ENCODE results near the gene LRRC41. TPM values are rescaled to one million over a fixed set of nuclear protein-coding genes. Genes with fewer than 3 reads are reported as not detected.

LRRC41 gene
- total RNA-seq, 1 donor from 2014 or later: 102 TPM

DNA sequence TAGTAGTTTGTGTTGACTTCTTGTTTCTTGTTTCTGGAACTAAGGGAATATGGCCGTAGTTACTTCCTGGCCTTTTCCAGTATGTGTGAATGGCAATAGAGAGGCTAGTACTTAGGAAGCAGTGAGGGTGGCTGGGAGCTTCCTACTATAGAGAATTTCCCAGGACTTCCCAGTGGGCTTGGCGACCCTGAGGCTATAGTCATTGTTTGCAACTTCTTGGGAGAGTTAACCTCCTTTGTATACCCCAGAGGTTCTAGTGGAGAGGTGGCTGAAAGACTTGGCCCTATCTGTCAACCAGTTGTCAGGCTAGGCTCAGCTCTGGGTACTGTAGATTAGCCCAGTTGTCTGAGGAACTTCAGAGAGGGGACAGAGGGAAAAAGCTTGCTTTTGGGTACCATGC is 40.3 kb downstream of the LRRC41 start:
- TF ChIP-seq, protein P1, sequence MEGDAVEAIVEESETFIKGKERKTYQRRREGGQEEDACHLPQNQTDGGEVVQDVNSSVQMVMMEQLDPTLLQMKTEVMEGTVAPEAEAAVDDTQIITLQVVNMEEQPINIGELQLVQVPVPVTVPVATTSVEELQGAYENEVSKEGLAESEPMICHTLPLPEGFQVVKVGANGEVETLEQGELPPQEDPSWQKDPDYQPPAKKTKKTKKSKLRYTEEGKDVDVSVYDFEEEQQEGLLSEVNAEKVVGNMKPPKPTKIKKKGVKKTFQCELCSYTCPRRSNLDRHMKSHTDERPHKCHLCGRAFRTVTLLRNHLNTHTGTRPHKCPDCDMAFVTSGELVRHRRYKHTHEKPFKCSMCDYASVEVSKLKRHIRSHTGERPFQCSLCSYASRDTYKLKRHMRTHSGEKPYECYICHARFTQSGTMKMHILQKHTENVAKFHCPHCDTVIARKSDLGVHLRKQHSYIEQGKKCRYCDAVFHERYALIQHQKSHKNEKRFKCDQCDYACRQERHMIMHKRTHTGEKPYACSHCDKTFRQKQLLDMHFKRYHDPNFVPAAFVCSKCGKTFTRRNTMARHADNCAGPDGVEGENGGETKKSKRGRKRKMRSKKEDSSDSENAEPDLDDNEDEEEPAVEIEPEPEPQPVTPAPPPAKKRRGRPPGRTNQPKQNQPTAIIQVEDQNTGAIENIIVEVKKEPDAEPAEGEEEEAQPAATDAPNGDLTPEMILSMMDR (IDR thresholded peaks at IDR 0.05; ENCODE audit: insufficient read depth, low read length, poor library complexity, severe bottlenecking): no peak
- H3K36me3 ChIP-seq (ENCODE audit: control insufficient read depth, insufficient read depth, low read length): peaks cover 1% of the 10 kb centered on the region

DNA sequence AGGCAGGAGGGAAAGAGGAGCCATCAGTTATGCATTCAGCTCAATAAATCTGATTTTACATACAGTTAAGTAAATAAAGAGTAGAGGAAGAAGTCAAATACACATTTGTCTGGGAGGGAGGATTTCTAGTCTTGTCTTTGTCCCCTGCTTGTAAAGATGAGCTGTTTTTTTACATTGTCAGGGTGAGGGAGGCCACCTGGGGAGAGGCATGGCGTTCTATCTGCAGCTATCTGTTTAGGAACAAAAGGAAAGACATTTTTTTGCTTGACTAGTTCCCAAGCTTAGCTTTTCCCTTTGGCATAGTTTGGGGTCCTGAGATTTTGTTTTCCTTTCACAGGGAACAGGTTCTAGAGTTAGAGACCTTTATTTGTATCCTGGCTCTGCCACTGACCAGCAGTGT is 40.9 kb downstream of the LRRC41 start:
- H3K36me3 ChIP-seq (ENCODE audit: control insufficient read depth, insufficient read depth, low read length): peaks cover 1% of the 10 kb centered on the region
- no peak overlapping the region for H3K4me3 ChIP-seq (ENCODE audit: low read depth, low read length)
- TF ChIP-seq, protein P1 (IDR thresholded peaks at IDR 0.05; ENCODE audit: insufficient read depth, low read length, poor library complexity, severe bottlenecking): no peak
- DNase-seq (ENCODE audit: low read depth): no peak
- no peaks in the 10 kb centered on the region for H3K27me3 ChIP-seq (ENCODE audit: control insufficient read depth, insufficient read depth, low read length)

More for the DNA sequence above, 40.3 kb downstream of the LRRC41 start:
- no peak for DNase-seq (ENCODE audit: low read depth)
- Histone ChIP-seq H3K4me3 (ENCODE audit: low read depth, low read length) (no peak overlapping the region), H3K27me3 (ENCODE audit: control insufficient read depth, insufficient read depth, low read length) (no peaks in the 10 kb centered on the region)

DNA sequence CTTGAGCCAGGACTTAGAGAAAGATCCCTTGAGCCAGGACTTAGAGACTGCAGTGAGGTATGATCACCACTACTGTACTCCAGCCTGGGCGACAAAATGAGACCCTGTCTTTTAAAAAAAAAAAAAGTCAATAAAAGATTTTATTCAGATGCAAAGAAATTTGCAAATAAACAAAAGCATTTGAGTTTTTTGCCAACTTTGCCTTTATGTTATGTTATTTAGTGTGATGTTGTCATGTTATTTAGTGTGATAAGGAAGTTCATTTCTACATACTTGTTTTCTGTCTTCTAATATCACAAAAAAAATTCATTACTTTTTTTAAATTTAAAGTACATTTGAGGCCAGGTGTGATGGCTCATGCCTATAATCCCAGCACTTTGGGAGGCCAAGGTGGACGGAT is 46.9 kb downstream of the LRRC41 start:
- Histone ChIP-seq H3K27me3 (ENCODE audit: control insufficient read depth, insufficient read depth, low read length) (no peaks in the 10 kb centered on the region), H3K36me3 (ENCODE audit: control insufficient read depth, insufficient read depth, low read length) (no peaks in the 10 kb centered on the region), H3K4me3 (ENCODE audit: low read depth, low read length) (no peak overlapping the region)
- DNase-seq (ENCODE audit: low read depth): no peak
- TF ChIP-seq, protein P1 (IDR thresholded peaks at IDR 0.05; ENCODE audit: insufficient read depth, low read length, poor library complexity, severe bottlenecking): no peak

DNA sequence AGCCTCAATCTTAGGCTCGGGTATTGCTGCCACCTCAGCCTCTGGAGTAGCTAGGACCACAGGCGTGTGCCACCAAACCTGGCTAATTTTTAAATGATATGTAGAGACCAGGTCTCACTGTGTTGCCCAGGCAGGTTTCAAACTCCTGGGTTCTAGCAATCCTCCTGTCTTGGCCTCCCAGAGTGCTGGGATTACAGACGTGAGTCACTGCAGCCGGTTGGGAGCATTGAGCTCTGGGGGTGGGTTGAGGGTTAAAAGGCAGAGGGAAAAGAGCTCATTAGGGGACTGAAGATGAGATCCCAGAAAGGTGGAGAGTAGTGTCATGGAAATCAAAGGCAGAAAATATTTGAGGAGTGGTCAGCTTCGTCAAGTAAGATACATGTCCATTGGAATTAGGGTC is 48.7 kb downstream of the LRRC41 start:
- TF ChIP-seq, protein P1 (IDR thresholded peaks at IDR 0.05; ENCODE audit: insufficient read depth, low read length, poor library complexity, severe bottlenecking): no peak
- Histone ChIP-seq H3K36me3 (ENCODE audit: control insufficient read depth, insufficient read depth, low read length) (no peaks in the 10 kb centered on the region), H3K27me3 (ENCODE audit: control insufficient read depth, insufficient read depth, low read length) (no peaks in the 10 kb centered on the region), H3K4me3 (ENCODE audit: low read depth, low read length) (no peak overlapping the region)
- DNase-seq (ENCODE audit: low read depth): no peak

DNA sequence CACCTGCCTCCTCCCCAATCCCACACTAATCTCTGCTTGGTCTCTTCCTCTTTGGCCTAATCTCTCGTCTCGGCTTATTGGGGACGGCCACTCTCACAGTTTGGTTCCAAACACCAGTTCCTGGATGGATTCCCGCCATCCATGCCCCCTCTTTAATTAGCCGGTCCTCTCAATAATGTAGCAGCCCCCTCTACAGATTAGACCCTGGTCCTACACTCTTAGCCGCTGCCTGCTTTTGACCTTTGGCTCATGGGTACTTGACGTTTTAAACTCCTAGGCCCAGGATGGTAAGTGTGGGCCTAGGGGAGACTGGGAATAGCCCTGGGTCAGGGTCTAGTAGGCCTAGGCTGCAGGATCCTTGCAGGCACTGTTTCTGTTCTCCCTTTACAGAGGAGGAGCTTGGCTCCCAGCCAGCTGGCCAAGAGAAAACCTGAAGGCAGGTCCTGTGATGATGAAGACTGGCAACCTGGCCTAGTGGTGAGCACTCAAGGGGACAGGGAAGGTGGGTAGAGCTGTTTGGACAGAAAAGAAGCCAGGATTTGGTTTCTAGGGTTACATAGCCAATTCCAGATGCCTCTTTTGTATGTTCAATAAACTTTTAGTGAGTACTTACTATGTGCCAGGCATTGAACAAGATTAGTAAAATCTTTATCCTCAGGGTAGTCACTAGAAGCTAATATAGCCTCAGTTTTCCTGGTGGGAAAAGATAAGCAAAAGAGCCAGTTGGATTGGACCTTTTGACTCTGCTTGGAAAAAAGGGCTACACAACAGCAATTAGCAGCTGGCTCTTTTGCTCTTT is 55.1 kb downstream of the LRRC41 start:
- TF ChIP-seq, protein P1 (IDR thresholded peaks at IDR 0.05; ENCODE audit: insufficient read depth, low read length, poor library complexity, severe bottlenecking): no peak
- peak overlapping the region; percentile 69 for H3K4me3 ChIP-seq (ENCODE audit: low read depth, low read length)
- no peaks in the 10 kb centered on the region for H3K36me3 ChIP-seq (ENCODE audit: control insufficient read depth, insufficient read depth, low read length)
- no peak for DNase-seq (ENCODE audit: low read depth)
- H3K27me3 ChIP-seq (ENCODE audit: control insufficient read depth, insufficient read depth, low read length): no peaks in the 10 kb centered on the region
